ENCODE results near the gene KIAA1614.

The KIAA1614 gene, protein sequence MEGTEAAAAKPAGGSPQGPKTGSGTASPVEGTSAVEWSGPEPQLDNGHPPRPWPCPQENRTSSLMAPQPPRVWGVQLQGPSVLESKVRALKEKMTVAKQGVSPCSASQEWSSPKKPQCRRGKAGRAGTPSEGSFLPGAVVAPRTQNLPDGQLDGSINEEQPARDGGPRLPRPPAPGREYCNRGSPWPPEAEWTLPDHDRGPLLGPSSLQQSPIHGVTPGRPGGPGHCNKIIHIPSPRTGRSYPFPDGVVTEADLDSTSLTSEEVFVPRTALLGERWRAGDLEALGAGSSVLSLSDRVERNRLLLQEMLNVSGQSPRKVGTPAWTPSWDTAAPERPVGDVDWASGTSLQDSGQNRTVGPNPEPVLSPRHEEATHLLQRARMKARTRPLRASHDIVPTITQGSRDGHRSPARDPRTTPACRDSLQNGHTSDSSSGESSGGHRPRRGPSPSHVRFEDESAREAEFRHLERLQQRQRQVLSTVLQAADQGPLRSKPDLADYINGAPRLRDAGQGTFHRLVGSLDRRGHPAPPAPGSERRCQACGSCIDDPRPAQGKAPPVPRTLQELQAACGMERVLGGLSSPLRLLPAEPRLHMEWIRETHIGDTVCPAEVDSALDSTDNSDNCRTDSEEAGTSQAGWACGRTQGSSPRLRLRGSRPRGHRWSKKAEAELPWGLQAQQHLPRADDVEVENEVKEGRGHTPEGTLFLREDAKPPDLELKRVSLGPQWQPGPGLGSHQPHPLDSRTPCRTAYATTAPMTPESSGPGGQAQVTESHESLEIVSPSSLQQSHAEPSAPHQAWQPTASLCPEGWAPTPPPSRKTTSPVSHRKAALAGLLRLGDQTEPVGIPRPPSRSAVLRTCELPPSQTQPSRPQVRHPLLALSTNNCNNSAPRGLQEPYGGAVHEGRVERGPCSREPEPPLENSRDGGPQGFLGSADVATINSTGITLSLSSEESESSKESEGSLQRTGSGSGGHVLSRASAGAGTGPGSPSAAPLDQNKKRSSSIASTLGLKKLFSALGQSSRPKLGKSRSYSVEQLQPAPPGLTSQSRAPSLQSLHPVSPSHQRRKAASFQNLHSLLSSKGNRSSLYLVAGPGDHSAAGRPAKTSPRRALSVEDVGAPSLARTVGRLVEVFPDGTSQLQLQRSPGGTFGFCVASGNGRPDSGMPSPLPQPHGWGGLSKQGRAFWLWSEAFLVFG

DNA sequence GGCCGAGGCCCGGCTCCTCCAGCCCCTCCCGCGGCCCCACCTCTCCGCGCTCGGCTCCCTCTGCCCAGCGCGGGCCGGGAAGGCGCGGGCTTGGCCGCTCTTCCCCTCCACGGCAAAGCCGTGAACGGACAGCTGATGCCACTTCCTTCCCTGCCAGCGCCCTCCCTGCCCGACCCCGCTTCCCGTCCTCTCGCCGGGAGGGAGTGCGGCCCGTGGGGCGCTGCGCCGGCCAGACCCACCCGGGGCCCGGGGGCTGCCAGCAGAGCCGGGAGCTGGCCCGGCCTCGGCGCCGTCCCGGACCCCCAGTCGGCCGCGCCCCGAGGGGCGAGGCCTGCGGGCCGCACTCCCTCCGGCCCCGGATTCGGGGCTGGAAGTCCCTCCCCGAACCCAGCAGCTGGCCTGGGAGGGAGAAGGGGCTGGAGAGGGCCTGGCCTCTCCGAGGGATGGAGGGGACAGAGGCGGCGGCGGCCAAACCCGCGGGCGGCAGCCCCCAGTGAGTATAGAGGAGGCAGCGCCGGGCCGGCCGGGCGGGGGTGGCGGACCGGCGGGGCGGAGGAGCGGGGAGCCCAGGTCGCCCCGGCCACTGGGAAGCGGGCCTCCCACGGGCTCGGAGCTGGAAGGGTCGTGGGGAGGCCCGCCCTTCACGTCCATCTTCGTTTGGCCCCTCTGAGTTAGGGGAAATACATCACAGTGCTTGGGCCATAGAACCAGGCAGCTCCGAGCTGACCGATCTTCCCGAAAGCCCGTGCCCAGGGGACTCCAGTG lies at the start of gene KIAA1614:
TSS of gene KIAA1614 (plus strand) at position 97 of the 765 bp plus-strand sequence. CDS start at position 444, 347 bp downstream.
- DNase-seq, result no peak

DNA sequence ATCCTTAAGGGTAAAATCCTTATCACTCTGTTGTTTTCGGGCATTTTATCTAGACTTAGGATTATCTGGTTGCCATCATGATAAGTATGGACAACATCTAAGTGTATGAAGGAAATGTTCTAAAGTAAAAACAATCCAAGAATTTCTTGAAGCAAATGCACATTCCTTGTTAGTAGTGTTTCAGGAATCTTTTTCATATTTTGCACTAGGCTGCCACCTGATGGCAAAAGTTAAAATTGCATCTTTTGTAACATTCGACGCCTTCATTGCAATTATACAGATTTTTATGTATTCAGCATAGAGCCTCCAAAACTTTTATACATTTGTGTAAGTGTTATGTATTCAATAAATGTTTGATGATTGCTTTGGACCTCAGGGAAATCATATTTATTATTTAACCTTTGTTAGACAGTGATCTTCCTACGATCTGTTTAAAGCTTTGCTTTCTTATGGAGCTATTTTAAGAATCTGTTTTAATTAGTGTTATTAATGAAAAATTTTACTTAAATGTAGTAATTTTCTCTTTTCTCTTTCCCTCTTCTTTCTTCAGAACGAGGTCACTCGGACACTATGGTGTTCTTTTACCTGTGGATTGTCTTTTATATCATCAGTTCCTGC lies 49.4 kb upstream of the KIAA1614 start:
- DNase-seq, result no peak

DNA sequence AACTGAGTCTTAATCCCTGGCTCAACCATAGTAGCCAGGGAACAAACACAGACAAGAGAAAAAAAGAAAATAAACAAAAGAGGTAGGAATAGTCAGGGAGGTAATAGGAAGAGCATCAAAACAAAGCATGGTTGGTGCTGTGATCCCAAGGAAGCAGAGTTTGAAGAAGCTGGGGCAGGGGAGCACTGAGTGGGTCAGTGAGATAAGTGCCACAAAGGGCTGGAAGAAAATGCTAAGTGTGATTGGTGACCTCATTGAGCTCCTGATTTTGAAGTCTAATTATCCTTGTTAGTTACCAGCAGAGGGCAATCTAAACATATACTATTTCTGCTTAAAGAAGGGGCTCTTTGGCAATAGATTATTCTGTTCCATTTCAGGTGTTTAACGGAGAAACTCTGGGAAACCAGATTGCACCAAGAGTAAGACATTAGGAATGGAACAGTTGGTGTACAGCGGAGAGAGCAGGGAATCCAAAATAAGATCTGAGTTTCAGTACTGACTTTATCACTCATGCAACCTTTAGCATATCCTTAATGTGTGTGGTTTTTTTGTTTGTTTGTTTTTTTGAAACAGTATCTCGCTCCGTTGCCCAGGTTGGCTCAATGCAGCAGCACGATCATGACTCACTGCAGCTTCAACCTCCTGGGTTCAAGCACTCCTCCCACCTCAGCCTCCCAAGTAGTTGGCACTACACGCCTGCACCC lies 30.7 kb upstream of the KIAA1614 start:
- DNase-seq, result no peak

DNA sequence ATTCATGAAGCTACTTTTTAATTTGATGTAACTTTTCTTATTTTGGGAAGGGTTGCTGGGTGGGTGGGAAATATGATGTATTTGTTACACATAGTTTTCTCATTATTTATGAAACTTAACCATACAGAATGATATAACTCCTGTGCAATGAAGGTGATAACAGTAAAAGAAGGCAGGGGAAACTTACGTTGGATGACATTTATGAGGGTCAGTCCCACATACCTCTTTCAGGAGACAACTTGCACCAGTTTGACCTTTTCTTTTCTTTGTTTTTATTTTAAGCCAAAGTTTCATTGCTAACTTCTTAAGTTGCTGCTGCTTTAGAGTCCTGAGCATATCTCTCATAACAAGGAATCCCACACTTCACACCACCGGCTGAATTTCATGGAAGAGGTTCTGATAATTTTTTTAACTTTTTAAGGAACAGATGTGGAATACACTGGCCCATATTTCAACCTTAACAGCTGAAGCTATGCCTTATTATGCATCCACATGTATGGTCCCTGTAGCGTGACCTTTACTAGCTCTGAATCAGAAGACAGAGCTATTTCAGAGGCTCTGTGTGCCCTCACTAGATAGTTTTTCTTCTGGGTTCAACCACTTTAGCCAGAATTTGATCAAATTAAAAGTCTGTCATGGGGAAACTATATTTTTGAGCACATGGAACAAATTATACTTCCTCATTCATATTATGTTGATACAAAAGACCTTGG lies 28.0 kb upstream of the KIAA1614 start:
- DNase-seq, result no peak

DNA sequence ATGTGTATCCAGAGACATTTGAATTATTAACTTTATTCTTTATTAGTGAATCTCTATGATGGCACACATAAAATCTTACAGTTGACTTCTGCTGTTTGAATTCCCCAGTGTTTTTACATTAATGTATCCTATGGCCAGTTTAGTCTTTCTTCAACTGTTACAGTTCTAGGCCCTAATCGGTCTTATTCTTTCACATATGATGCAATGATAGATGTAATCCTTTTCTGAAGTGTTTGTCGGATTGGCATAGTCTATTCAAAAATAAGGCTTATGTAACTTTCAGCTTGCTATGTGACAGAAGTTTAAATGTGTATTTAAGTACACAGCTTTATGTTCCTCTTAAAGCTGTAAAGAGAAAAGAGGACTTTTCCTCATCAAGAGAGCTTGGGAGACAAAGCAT lies 26.4 kb upstream of the KIAA1614 start:
- no peak for DNase-seq

DNA sequence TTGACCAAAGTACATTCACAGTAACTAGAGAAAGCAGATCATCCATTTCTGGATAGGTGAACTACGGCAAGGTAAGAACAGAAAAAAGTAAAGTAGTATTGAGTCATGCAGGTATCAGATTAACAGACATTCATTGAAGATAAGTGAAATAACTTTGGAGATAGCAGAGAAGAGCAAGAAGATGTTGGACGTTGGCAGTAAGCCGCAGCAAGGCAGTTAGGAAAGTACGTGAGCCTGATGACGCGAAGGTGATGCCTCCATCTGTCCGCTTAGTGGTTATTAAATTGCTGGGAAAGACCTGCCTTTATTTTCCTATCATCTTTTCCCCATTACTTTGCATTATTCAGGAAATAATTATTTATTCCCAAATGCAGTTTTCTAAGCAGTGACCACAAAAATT lies 24.9 kb upstream of the KIAA1614 start:
- DNase-seq, result no peak

DNA sequence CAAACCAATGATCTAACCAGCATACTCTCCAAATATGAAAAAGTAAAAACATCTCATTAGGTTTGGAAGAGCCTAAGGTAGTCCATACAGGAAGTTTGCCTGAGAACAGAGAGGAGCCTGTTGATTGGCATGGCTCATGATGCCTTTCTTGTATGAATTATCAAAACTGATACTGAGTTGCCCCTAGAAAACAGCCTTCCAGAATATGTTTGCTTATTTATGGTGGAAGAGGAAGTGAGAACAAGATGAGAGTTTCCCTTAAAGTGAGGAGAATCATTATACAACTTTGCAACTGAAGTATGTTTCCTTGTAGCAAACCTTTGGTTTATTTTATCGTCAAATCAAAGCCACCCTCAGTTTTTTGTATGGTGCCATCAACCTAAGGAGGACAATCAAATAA lies 23.8 kb upstream of the KIAA1614 start:
- DNase-seq, result no peak

DNA sequence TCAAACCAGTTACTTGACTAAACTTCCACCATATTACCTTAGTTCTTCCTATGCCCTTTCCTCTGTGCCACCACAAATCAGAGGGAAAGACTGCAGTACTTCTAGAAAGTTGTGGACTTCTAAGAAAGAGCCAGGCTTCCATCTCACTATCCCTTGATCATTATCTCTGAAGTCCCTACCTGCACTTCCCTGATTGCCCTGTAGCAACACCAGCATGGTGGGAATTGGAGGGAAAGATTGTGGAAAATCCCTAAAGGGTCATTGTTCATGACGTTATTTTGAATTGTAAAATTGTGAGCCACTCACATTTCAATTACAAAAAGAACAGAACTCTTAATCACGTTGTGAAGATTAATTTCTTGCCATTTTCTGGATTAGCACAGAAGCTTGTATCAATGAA lies 23.4 kb upstream of the KIAA1614 start:
- no peak for DNase-seq

DNA sequence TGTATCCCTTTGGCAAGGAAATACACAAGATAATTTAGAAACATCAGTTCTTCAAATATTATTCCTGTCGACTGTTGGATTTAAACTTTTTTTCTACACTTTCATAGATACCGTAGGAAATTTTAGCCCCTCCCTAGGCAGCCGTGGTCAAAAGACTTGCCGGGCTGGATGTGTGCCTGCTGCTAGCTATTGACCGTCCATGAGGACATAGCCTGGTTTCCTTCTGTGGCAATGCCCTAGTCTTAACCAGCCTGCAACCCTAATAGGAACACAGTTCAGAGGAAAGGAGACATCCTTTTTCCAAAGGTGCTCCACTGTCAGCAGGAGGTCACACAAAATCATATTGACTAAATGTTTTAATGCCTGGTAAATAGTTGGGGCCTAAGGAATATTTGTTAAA lies 20.4 kb upstream of the KIAA1614 start:
- no peak for DNase-seq

DNA sequence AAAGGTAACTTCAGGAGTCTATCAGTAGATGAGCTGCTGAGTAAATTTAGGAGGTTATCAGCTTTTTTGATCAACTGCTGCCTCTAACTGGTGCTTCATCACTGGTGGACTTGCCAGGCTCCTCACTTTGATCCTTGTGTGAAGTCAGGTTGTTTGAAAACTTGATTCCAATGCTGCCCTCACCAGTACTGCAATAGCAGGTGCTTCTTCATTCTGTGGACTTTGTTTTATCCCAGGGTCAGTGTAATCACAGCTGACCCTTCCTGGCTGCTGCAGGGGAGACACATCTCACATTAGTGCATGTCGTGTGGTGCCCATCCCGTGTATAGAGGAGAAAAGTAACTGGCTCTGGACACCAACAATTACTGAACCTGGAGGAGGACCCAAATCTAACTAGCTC lies 20.0 kb upstream of the KIAA1614 start:
- DNase-seq, result no peak

DNA sequence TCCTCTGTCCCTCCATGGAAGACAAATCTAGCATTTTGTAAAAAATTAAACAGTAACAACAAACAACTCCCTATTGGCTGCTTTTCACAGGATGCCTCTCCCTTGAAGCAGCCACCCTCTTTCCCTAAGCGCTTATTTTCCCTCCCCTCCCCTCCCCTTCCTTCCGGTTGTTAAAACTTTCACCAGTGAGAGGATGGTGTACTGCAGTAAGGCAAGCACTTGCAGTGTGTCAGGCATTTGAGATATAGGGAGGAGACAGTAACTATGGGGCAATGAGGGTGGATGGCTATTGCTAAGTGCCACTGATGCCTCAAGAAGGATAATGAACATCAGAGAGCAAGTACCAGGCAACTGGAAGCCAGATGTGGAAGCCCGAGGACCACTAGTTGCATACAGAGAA lies 19.1 kb upstream of the KIAA1614 start:
- DNase-seq, result no peak

DNA sequence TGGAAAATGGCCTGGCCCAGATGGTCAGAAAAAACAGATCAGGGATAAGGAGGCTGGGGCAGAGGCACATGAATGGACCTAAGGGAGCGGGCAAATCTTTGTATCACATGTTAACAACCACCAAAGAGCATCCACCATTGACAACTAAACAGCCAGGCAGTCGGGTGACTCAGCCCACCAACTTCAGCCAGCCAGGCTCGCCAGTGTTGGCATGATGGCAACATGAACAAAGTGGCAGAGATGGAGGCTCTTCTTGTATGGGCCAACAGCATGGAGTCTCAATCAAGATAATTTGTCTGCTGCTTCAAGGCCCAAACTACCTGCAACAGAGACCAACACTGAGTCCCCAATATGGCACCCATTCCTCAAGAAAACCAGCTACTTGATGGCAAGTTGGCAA lies 16.5 kb upstream of the KIAA1614 start:
- DNase-seq, result no peak

DNA sequence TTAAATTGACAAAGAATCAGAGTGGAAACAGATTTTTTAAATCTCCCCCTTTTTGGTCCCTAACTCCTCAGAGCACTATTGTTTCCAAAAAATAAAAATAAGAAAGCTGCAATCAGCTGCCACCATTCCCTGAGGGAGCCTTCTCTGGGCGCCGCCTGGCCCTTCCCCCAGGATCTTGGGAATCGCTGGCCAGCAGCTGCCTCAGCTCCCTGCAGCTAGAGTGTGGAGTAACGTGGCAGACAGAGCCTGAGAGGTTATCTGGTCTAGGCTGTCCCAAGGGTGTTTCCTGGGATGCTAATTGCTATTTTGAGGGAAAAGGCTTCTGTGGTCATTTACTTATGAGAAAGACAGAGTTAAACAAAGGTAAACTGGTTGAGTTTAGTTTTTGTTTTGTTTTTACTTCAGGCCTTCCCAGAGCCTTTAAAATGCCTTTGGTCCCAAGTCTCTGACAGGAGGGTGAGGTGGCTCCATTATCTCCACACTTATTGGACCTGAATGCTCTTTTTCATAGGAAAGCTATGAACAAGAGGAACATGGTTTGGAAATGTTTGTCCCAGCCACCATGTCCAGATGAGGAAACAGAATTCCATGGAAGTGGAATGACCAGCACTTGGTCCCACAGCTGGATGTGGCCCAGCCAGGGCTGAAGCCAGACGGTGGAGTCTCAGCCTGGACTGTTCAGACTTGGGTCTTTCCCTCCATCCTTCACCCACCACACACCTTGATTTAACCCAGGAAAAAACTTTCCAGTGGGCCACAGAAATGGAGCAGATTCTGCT lies 14.1 kb upstream of the KIAA1614 start:
- DNase-seq, result no peak

DNA sequence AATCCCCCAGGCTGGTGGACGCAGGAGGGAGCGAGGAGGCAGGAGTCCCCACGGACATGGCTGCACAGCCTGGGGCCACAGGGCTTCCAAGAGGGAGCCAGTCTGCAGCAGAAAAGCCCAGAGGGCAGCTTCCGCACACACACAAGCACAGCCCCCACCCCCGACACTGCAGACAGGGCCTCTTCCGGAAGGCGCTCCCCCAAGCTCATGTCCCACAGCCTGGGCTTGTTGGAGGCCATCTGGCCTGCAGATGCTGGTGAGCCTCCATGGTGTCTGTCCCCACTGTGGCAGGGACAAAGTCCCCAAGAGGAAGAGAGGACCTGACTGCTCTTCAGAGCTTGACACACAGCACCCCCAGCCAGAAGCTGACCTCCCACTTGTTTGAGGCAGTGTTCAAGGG lies 13.4 kb upstream of the KIAA1614 start:
- DNase-seq, result no peak

DNA sequence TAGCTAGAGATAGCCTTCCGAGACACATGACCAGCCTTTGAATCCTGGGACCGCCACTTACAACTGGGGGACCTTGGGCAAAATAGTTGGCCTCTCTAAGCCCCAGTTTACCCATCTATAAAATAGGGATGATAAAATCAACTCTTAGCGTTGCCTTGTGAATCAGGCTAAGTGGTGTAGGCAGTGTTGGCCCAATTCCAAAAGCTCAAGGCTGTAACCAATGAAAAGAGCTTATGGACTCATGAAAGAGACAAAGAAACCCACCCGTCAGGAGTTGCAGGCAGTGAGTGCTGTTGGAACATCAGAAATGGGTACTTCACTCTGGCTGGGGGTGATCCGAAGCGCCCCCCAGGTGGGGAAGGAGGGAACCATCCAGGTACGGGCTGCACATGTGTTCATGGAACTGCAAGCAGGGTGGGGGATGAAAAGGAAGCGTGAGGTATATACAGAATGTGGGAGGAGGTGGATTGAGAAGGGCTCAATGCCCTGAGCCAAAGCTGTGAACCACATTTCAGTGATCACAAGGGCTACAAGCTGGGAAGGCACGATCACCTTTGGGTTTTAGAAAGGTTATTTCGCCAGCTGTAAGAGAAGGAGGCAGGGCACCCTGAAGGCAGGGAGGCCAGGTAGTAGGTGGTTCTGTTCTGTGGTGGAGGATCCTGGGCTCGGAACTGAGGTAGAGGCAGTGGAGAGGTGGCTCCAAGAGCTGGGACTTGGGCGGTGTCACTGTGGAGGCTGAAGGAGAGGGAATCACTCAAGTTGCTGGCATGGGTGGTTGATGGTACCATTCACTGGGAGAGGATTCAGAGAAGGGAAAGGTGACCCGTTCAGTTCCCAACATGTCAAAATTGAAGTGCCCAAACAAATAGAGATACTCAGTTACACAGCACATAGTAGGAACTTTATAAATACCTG lies 11.4 kb upstream of the KIAA1614 start:
- no peak for DNase-seq

DNA sequence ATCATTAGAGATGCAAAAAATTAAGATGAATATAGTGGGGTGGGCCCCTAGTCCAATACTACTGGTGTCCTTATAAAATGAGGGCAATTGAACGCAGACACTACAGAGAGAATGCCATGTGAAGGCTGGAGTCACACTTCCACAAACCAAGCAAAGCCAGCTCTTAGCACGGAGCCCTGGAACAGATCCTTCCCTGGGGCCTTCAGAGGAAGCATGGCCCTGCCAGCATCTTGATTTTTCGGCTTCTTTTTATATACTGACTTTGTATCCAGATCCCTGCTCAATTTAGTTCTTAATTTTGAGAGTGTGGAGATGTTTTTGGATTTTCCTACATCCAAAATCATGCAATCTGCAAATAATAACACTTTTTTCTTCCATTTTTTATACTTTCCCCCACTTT lies 10.2 kb upstream of the KIAA1614 start:
- no peak for DNase-seq

DNA sequence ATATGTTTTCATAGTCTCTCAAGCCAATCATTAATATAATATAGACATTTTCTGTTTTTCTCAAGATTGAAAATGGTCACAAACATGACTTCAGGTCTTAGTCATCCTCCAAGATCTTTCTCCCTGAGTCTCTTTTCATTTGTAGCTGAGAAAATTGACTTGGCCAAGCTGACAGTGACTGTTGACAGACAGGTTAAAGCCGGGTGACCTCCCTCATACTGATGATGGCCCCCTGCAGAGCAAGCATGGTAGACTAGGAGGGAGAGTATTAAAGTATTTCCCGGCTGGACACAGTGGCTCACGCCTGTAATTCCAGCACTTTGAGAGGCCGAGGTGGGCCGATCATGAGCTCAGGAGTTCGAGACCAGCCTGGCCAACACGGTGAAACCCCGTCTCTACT lies 6.8 kb upstream of the KIAA1614 start:
- no peak for DNase-seq

DNA sequence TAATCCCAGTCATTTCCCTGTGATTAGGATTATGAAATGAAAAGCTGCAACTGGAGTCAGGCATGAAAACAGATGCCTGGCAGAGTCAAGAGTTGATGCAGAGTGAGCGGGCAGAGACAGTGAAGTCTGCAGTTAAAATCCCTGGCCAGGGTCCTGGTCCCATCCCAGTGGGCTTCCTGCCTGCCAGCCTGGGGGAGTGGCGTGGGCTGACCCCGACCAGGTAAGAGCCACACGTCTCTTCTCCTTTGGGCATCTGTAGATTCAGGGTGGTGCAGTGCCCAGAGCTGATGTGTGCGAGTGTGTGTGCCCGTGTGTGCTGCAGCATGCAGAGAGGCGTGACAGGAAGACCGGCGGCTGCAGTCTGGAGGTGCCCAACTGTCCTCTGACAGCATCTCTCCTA lies 6.2 kb upstream of the KIAA1614 start:
- DNase-seq, result no peak
